Mesendoderm (in vitro differentiated cells): ENCODE measurements around the gene TMEM9.

ENCODE experiments used
- DNase-seq: peaks from one replicate; pipeline ENCODE4 v3.0.0; 2013
- H2AK5ac ChIP-seq: 2 replicates; pipeline ENCODE4 v1.6.1; 2013; ENCODE audit warnings: low read length, inconsistent platforms
- H2BK120ac ChIP-seq: 2 replicates; pipeline ENCODE4 v1.6.1; 2013; ENCODE audit warnings: low read depth, mild to moderate bottlenecking, low read length, moderate library complexity, mixed read lengths
- H2BK15ac ChIP-seq: replicated peaks from 2 replicates; pipeline ENCODE4 v1.6.1; 2013; ENCODE audit warnings: low read depth, mild to moderate bottlenecking, moderate library complexity
- H2BK5ac ChIP-seq: 2 replicates; pipeline ENCODE4 v1.6.1; 2013; ENCODE audit warnings: low read length, inconsistent platforms
- H3K18ac ChIP-seq: 2 replicates; pipeline ENCODE4 v1.6.1; 2013; ENCODE audit warnings: mild to moderate bottlenecking, low read length, mixed read lengths
- H3K23ac ChIP-seq: one replicate; pipeline ENCODE4 v1.6.1; 2013; ENCODE audit warnings: low read length
- H3K27ac ChIP-seq: 2 replicates; pipeline ENCODE4 v1.5.1; 2013; ENCODE audit warnings: low read depth, mild to moderate bottlenecking, inconsistent platforms, low read length, moderate library complexity
- H3K27me3 ChIP-seq: 2 replicates; pipeline ENCODE4 v1.6.1; 2013; ENCODE audit warnings: low read length, control low read depth, mild to moderate bottlenecking, inconsistent platforms; ENCODE audit not compliant: insufficient read depth, poor library complexity
- H3K36me3 ChIP-seq: 2 replicates; pipeline ENCODE4 v1.6.1; 2013; ENCODE audit warnings: low read length, inconsistent platforms; ENCODE audit not compliant: control insufficient read depth, insufficient read depth
- H3K4ac ChIP-seq: one replicate; pipeline ENCODE4 v1.6.1; 2013; ENCODE audit warnings: low read depth, mild to moderate bottlenecking, low read length, moderate library complexity
- H3K4me1 ChIP-seq: 2 replicates; pipeline ENCODE4 v1.6.1; 2013; ENCODE audit warnings: low read depth, low read length, inconsistent platforms; ENCODE audit not compliant: control insufficient read depth
- H3K4me2 ChIP-seq: 2 replicates; pipeline ENCODE4 v1.6.1; 2013; ENCODE audit warnings: low read length
- H3K4me3 ChIP-seq: 2 replicates; pipeline ENCODE4 v1.5.1; 2013; ENCODE audit warnings: mild to moderate bottlenecking, low read length
- H3K56ac ChIP-seq: one replicate; pipeline ENCODE4 v1.6.1; 2013; ENCODE audit warnings: low read length
- H3K79me1 ChIP-seq: 2 replicates; pipeline ENCODE4 v1.6.1; 2013; ENCODE audit warnings: low read length, inconsistent platforms
- H3K79me2 ChIP-seq: 2 replicates; pipeline ENCODE4 v1.6.1; 2013; ENCODE audit warnings: mild to moderate bottlenecking, low read length; ENCODE audit not compliant: control insufficient read depth, insufficient read depth
- H3K9ac ChIP-seq: 2 replicates; pipeline ENCODE4 v1.6.1; 2013; ENCODE audit warnings: low read length, inconsistent platforms
- H4K5ac ChIP-seq: one replicate; pipeline ENCODE4 v1.6.1; 2013; ENCODE audit warnings: low read length
- H4K8ac ChIP-seq: one replicate; pipeline ENCODE4 v1.6.1; 2013; ENCODE audit warnings: low read depth, mild to moderate bottlenecking, control low read depth, low read length, moderate library complexity
- WGBS: extraction: QIAGEN DNeasy Blood & Tissue Kit; methylation state at CpG from one replicate; pipeline ENCODE4 v1.1.7; 2013; ENCODE audit warnings: low lambda C conversion rate, missing lambda C conversion rate; ENCODE audit not compliant: insufficient coverage; ENCODE audit errors: extremely low coverage; 5-methylcytosine and 5-hydroxymethylcytosine counted together

Gene TMEM9

DNA sequence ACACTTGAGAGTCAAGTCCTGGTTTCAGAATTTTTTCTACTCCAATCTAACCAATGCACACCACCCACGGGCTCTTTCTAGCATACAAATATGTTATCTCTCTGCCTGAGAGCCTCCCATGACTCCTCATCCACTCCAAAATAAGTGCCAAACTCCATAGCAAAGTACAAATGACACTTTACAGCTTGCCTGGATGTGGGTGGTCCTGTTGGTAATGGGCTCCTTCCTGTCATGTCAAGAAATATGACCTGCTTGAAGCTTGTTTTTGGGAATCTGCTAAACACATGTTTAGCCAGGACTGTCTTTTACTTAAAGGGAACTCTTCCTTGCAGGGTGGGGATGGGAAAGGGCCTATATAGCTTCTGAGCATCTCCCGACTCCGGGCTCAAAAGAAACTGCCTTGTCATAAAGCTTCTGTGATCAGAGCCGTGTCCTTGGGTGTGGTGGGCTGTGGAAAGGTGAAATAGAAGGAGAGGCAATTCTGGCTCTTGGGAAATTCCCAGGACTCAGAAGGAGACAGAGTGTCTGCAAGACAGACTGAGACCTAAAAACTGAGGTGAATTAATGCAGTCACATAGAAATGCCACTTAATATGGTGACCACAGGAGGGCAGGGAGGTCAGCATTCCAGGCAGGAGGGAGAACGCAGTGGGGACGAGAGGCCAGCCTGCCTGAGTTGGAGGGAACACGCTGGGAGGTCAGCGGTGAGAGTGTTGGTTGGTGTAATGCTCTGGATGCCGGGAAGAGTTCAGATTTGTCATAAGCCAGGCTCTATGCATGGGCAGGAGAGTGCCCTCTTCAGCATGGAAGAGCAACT lies 30.2 kb upstream of the TMEM9 start:
- Histone ChIP-seq H3K27ac (no peak overlapping the region), H3K18ac (no peak overlapping the region), H3K79me1 (no peaks in the 10 kb centered on the region), H3K56ac (no peak overlapping the region), H3K4me2 (no peak overlapping the region), H3K4me3 (no peak overlapping the region), H2AK5ac (no peak overlapping the region), H2BK120ac (no peak overlapping the region), H4K8ac (no peak overlapping the region), H3K4ac (no peak overlapping the region), H3K36me3 (no peaks in the 10 kb centered on the region), H2BK5ac (no peak overlapping the region), H2BK15ac (no peak overlapping the region), H3K27me3 (no peaks in the 10 kb centered on the region), H4K5ac (no peak overlapping the region), H3K4me1 (no peaks in the 10 kb centered on the region), H3K9ac (no peak overlapping the region), H3K23ac (no peak overlapping the region), H3K79me2 (no peaks in the 10 kb centered on the region)
- WGBS: no CpG with 5 or more reads among the region's 9 CpGs
- peak; percentile 90 for DNase-seq

DNA sequence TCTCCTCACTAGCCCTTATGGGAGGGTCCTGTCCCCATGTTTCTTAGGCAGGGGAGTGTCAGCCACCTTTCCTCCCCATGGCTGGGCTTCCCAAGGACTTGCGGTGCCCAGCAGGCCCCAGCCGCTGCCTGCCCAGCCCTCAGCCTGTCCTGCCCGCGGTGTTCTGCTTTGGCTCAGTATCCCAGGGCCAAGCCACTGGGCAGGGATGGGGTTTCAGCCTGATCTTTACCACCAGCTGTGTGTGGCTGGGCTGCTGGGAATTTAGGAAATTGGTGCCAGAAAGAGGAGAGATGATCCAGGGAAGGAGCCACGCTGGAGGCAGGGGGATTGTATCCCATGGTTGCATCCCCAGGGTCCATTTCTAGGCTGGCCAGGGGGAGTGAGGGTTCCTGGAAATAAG lies 29.5 kb upstream of the TMEM9 start:
- H3K56ac ChIP-seq: no peak overlapping the region
- no peak for DNase-seq
- WGBS: no CpG with 5 or more reads among the region's 5 CpGs

DNA sequence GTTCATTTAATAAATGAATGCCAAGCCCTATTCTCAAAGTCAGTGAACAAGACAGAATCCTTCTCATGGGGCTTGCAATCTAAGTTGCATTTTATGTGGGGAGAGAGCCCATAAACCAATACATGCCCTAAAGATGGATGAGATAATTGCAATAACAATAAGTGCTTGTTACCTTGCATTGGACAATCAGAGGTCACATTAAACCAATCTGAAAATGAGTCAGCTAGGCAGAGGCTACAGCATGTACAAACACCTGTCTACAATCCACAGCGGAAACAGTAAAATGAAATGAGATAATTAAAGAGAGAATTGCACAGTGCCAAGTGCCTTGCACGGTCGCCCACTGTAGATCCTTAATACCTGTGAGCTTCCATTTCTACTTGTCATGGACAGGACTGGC lies 28.9 kb upstream of the TMEM9 start:
- no peaks in the 10 kb centered on the region for H3K79me1 ChIP-seq
- H3K4me2 ChIP-seq: no peak overlapping the region
- H3K36me3 ChIP-seq: no peaks in the 10 kb centered on the region
- H3K9ac ChIP-seq: no peak overlapping the region
- DNase-seq: no peak
- no peaks in the 10 kb centered on the region for H3K79me2 ChIP-seq
- no peak overlapping the region for H2BK15ac ChIP-seq
- no peak overlapping the region for H4K5ac ChIP-seq
- no peak overlapping the region for H3K56ac ChIP-seq
- no peaks in the 10 kb centered on the region for H3K4me1 ChIP-seq
- H2BK120ac ChIP-seq: no peak overlapping the region
- H3K27me3 ChIP-seq: no peaks in the 10 kb centered on the region
- H3K4me3 ChIP-seq: no peak overlapping the region
- H3K23ac ChIP-seq: no peak overlapping the region
- H3K27ac ChIP-seq: no peak overlapping the region
- no CpG with 5 or more reads among the region's 3 CpGs for WGBS
- no peak overlapping the region for H2BK5ac ChIP-seq
- H3K4ac ChIP-seq: no peak overlapping the region
- no peak overlapping the region for H3K18ac ChIP-seq
- H4K8ac ChIP-seq: no peak overlapping the region
- H2AK5ac ChIP-seq: no peak overlapping the region

More for the DNA sequence above, 29.5 kb upstream of the TMEM9 start:
- H2AK5ac ChIP-seq: no peak overlapping the region
- H3K27me3 ChIP-seq: no peaks in the 10 kb centered on the region
- H3K79me2 ChIP-seq: no peaks in the 10 kb centered on the region
- H4K5ac ChIP-seq: no peak overlapping the region
- H2BK120ac ChIP-seq: no peak overlapping the region
- no peak overlapping the region for H3K4me2 ChIP-seq
- H3K9ac ChIP-seq: no peak overlapping the region
- no peak overlapping the region for H3K27ac ChIP-seq
- no peaks in the 10 kb centered on the region for H3K79me1 ChIP-seq
- no peak overlapping the region for H3K23ac ChIP-seq
- no peaks in the 10 kb centered on the region for H3K36me3 ChIP-seq
- no peak overlapping the region for H4K8ac ChIP-seq
- H3K18ac ChIP-seq: no peak overlapping the region
- no peak overlapping the region for H2BK5ac ChIP-seq
- H2BK15ac ChIP-seq: no peak overlapping the region
- H3K4me3 ChIP-seq: no peak overlapping the region
- H3K4me1 ChIP-seq: no peaks in the 10 kb centered on the region
- no peak overlapping the region for H3K4ac ChIP-seq

DNA sequence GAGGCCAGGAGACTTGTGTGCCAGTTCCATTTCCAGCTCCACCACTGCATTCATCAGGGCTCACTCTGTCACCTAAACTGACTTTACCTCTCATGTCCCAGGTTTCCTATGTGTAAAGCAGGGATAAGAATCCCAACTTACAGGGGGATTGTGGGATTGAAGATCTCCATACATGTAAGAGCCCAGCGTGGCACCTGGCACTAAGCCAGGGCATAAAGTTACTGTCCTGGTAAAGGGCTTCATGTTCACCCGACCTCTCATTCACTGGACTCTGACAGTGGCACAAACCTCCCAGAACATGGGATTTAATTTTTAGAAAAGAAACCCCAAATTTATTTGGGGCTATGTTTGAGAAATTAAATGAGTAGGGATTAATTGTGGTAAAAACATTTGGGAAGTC lies 27.5 kb upstream of the TMEM9 start:
- H3K4me1 ChIP-seq: no peaks in the 10 kb centered on the region
- no peak overlapping the region for H3K27ac ChIP-seq
- H4K5ac ChIP-seq: no peak overlapping the region
- no peak overlapping the region for H3K56ac ChIP-seq
- H2AK5ac ChIP-seq: no peak overlapping the region
- H3K23ac ChIP-seq: no peak overlapping the region
- H3K4ac ChIP-seq: no peak overlapping the region
- no peak overlapping the region for H3K9ac ChIP-seq
- H3K4me2 ChIP-seq: no peak overlapping the region
- DNase-seq: no peak
- H3K36me3 ChIP-seq: no peaks in the 10 kb centered on the region
- H3K79me1 ChIP-seq: no peaks in the 10 kb centered on the region
- no peak overlapping the region for H2BK120ac ChIP-seq
- H3K18ac ChIP-seq: no peak overlapping the region
- no peak overlapping the region for H2BK5ac ChIP-seq
- H4K8ac ChIP-seq: no peak overlapping the region
- no peaks in the 10 kb centered on the region for H3K79me2 ChIP-seq
- H3K4me3 ChIP-seq: no peak overlapping the region
- no peak overlapping the region for H2BK15ac ChIP-seq
- no peaks in the 10 kb centered on the region for H3K27me3 ChIP-seq
- WGBS: no CpG with 5 or more reads among the region's 2 CpGs

DNA sequence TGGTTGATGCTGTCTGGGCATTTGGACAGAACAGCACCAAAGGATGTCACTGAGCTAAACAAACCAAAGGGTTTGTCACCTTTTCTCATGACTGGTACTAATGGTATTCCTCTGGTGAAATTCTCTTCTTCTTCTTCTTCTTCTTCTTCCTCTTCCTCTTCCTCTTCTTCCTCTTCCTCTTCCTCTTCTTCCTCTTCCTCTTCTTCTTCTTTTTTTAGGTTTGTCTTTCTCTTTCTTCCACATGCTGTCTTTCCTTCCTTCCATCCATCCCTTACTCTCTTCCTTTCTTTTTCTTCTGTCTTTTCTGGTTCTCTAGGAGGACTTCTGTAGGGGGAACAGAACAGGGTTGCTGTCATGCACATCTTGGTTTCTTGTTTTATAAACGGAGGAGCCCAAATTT lies 27.0 kb upstream of the TMEM9 start:
- no peak overlapping the region for H3K18ac ChIP-seq
- H4K5ac ChIP-seq: no peak overlapping the region
- H3K9ac ChIP-seq: no peak overlapping the region
- no peak overlapping the region for H3K4me2 ChIP-seq
- H2AK5ac ChIP-seq: no peak overlapping the region
- no peak overlapping the region for H3K4me3 ChIP-seq
- no peak overlapping the region for H2BK5ac ChIP-seq
- H3K23ac ChIP-seq: no peak overlapping the region
- no peak for DNase-seq
- H3K27ac ChIP-seq: no peak overlapping the region
- no CpG with 5 or more reads among the region's 1 CpG for WGBS
- H3K4ac ChIP-seq: no peak overlapping the region
- H3K4me1 ChIP-seq: no peaks in the 10 kb centered on the region
- no peak overlapping the region for H4K8ac ChIP-seq
- no peaks in the 10 kb centered on the region for H3K79me1 ChIP-seq
- no peak overlapping the region for H2BK120ac ChIP-seq
- no peaks in the 10 kb centered on the region for H3K79me2 ChIP-seq
- no peaks in the 10 kb centered on the region for H3K27me3 ChIP-seq
- no peak overlapping the region for H2BK15ac ChIP-seq
- H3K36me3 ChIP-seq: no peaks in the 10 kb centered on the region
- H3K56ac ChIP-seq: no peak overlapping the region

DNA sequence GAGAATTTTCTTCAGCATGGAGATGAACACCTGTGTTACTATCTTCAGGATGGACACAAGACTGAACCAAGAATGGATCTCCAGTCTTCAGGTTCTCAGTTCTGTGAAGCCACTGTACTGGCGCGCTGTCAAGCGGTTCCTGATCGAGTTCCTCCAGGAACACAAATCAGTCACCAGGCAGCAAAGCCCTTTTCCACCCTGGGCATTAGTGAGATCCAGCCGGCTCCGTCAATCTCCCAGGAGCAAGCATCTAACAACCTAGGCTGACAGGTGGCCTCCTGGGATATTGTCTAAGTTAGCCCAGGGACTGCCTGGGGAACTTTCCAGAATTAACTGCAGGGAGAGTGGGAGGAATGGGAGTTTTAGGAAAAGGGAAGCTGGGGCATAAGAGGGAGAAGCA lies 26.6 kb upstream of the TMEM9 start:
- Histone ChIP-seq H3K18ac (no peak overlapping the region), H3K23ac (no peak overlapping the region), H3K27me3 (no peaks in the 10 kb centered on the region), H3K79me1 (no peaks in the 10 kb centered on the region), H4K8ac (no peak overlapping the region), H3K4me1 (no peaks in the 10 kb centered on the region), H2BK120ac (no peak overlapping the region), H3K9ac (no peak overlapping the region), H2AK5ac (no peak overlapping the region), H3K4me3 (no peak overlapping the region), H2BK5ac (no peak overlapping the region), H3K56ac (no peak overlapping the region), H2BK15ac (no peak overlapping the region), H3K27ac (no peak overlapping the region), H4K5ac (no peak overlapping the region), H3K4me2 (no peak overlapping the region), H3K4ac (no peak overlapping the region), H3K36me3 (no peaks in the 10 kb centered on the region), H3K79me2 (no peaks in the 10 kb centered on the region)
- no CpG with 5 or more reads among the region's 6 CpGs for WGBS
- no peak for DNase-seq
